H1 (cell line): ENCODE results near the gene SNX27. TPM values are rescaled to one million over a fixed set of nuclear protein-coding genes. Genes with fewer than 3 reads are reported as not detected.

Source experiments
- CTCF ChIA-PET: fragments of 300-600 bp; sonication (Branson Sonifier 250); formaldehyde crosslinking; loops from one replicate; lab custom pipeline; 2021; ENCODE audit not compliant: partially characterized antibody; lab: Charles Lee
- POLR2A ChIA-PET: fragments of 300-600 bp; sonication (Branson Sonifier 250); formaldehyde crosslinking; loops from one replicate; lab custom pipeline; 2021; ENCODE audit warnings: inconsistent platforms; ENCODE audit not compliant: partially characterized antibody; lab: Charles Lee
- DNase-seq, 2 experiments: peaks; one replicate each; pipeline versions ENCODE4 v3.0.0 to v3.0.0-alpha.2; 2010 to 2022; ENCODE audit warnings: low spot score in 2 of 2, low read depth in 1 of 2, mixed read lengths in 1 of 2
- FAIRE-seq: peaks from 2 replicates; lab custom pipeline; 2011; peaks lifted over from hg19 to GRCh38; lab: Jason Lieb, UNC
- H2AFZ ChIP-seq: 2 replicates; pipeline ENCODE4 v1.8.1; 2012; ENCODE audit warnings: low read length, inconsistent platforms
- H2AK5ac ChIP-seq: 2 replicates; pipeline ENCODE4 v1.6.1; 2013; ENCODE audit warnings: low read depth, low read length
- H2BK120ac ChIP-seq: replicated peaks from 2 replicates; pipeline ENCODE3; 2013; ENCODE audit warnings: low read depth, low read length, inconsistent platforms
- H2BK12ac ChIP-seq: 2 replicates; pipeline ENCODE4 v1.6.1; 2013; ENCODE audit warnings: low read depth, low read length
- H2BK15ac ChIP-seq: 2 replicates; pipeline ENCODE4 v1.6.1; 2013; ENCODE audit warnings: low read length
- H2BK20ac ChIP-seq: 2 replicates; pipeline ENCODE4 v1.6.1; 2013; ENCODE audit warnings: low read length
- H2BK5ac ChIP-seq: 2 replicates; pipeline ENCODE4 v1.6.1; 2013; ENCODE audit warnings: low read depth, low read length
- H3K14ac ChIP-seq: 2 replicates; pipeline ENCODE4 v1.6.1; 2013; ENCODE audit warnings: inconsistent platforms; ENCODE audit not compliant: insufficient read length
- H3K18ac ChIP-seq: 2 replicates; pipeline ENCODE4 v1.6.1; 2013; ENCODE audit warnings: low read length; ENCODE audit errors: extremely low read depth
- H3K23ac ChIP-seq: 2 replicates; pipeline ENCODE4 v1.6.1; 2013; ENCODE audit warnings: inconsistent platforms; ENCODE audit not compliant: insufficient read length
- H3K23me2 ChIP-seq: 2 replicates; pipeline ENCODE4 v1.6.1; 2013; ENCODE audit warnings: low read depth, low read length
- H3K27ac ChIP-seq: 2 replicates; pipeline ENCODE4 v1.6.1; 2011; ENCODE audit warnings: low read depth, low read length, inconsistent platforms
- H3K27me3 ChIP-seq, 4 experiments: replicated peaks in 1 of 4; 1 replicate in 1 of 4; 2 replicates in 3 of 4; pipeline versions ENCODE4 v1.6.1 to v1.8.1; 2011 to 2013; ENCODE audit warnings: low read length in 3 of 4, mild to moderate bottlenecking in 3 of 4, inconsistent platforms in 2 of 4, mixed read lengths in 2 of 4, moderate library complexity in 1 of 4; ENCODE audit not compliant: control insufficient read depth in 3 of 4, insufficient read depth in 3 of 4; ENCODE audit errors: extremely low read depth in 1 of 4
- H3K36me3 ChIP-seq, 4 experiments: 2 replicates each; pipeline versions ENCODE4 v1.6.1 to v1.8.1; 2011 to 2013; ENCODE audit warnings: mild to moderate bottlenecking in 4 of 4, low read length in 3 of 4, moderate library complexity in 2 of 4, control low read depth in 1 of 4, inconsistent platforms in 1 of 4; ENCODE audit not compliant: insufficient read depth in 4 of 4, control insufficient read depth in 2 of 4
- H3K4ac ChIP-seq: replicated peaks from 2 replicates; pipeline ENCODE3; 2013; ENCODE audit warnings: low read length, low read depth, mixed read lengths, inconsistent platforms; ENCODE audit not compliant: insufficient read length
- H3K4me1 ChIP-seq, 4 experiments: replicated peaks in 1 of 4; 1 replicate in 1 of 4; 2 replicates in 3 of 4; pipeline versions ENCODE4 v1.6.1 to v1.8.1; 2011 to 2013; ENCODE audit warnings: low read length in 3 of 4, inconsistent platforms in 2 of 4, mixed read lengths in 1 of 4; ENCODE audit not compliant: insufficient read depth in 4 of 4, control insufficient read depth in 3 of 4
- H3K4me2 ChIP-seq, 2 experiments: 2 replicates each; pipeline versions ENCODE4 v1.6.1 to v1.8.1; 2011 to 2013; ENCODE audit warnings: low read depth in 2 of 2, low read length in 2 of 2, control low read depth in 1 of 2, inconsistent platforms in 1 of 2, mild to moderate bottlenecking in 1 of 2; ENCODE audit not compliant: insufficient read depth in 1 of 2
- H3K4me3 ChIP-seq, 4 experiments: fragments of 200-600, 300-600 bp in 1 of 4; sonication (generic), shearing (Covaris generic), sonication (Bioruptor Twin) in 1 of 4; 2 replicates each; pipeline versions ENCODE4 v1.5.1 to v1.8.1; 2011 to 2016; ENCODE audit warnings: low read length in 4 of 4, low read depth in 3 of 4, control low read depth in 2 of 4, inconsistent platforms in 2 of 4, mild to moderate bottlenecking in 2 of 4, mixed read lengths in 1 of 4, moderate library complexity in 1 of 4; ENCODE audit not compliant: insufficient read depth in 2 of 4; ENCODE audit errors: extremely low read depth in 1 of 4
- H3K56ac ChIP-seq: replicated peaks from 2 replicates; pipeline ENCODE3; 2013; ENCODE audit warnings: low read depth, mild to moderate bottlenecking, mixed read lengths, low read length, inconsistent platforms; ENCODE audit not compliant: insufficient read length
- H3K79me1 ChIP-seq: 2 replicates; pipeline ENCODE4 v1.6.1; 2013; ENCODE audit warnings: low read depth, low read length, control low read depth
- H3K79me2 ChIP-seq, 2 experiments: 2 replicates each; pipeline versions ENCODE4 v1.6.1 to v1.8.1; 2012 to 2013; ENCODE audit warnings: low read length in 2 of 2, mild to moderate bottlenecking in 2 of 2, inconsistent platforms in 1 of 2; ENCODE audit not compliant: insufficient read depth in 2 of 2, control insufficient read depth in 1 of 2
- H3K9ac ChIP-seq, 4 experiments: replicated peaks in 1 of 4; 1 replicate in 1 of 4; 2 replicates in 3 of 4; pipeline versions ENCODE4 v1.6.1 to v1.8.1; 2011 to 2013; ENCODE audit warnings: low read depth in 3 of 4, low read length in 3 of 4, control low read depth in 2 of 4, mild to moderate bottlenecking in 2 of 4, moderate library complexity in 2 of 4, inconsistent platforms in 1 of 4; ENCODE audit errors: extremely low read depth in 1 of 4
- H3K9me3 ChIP-seq, 2 experiments: 2 replicates each; pipeline versions ENCODE4 v1.6.1 to v1.8.1; 2012 to 2013; ENCODE audit warnings: mild to moderate bottlenecking in 2 of 2, moderate library complexity in 2 of 2, control low read depth in 1 of 2, inconsistent platforms in 1 of 2, low read depth in 1 of 2, low read length in 1 of 2, mixed read lengths in 1 of 2; ENCODE audit not compliant: insufficient read depth in 2 of 2
- H4K20me1 ChIP-seq, 2 experiments: replicated peaks in 1 of 2; 2 replicates each; pipeline versions ENCODE3 to v1.8.1; 2011 to 2013; ENCODE audit warnings: inconsistent platforms in 2 of 2, low read length in 2 of 2, mild to moderate bottlenecking in 1 of 2; ENCODE audit not compliant: insufficient read depth in 2 of 2, control insufficient read depth in 1 of 2
- H4K5ac ChIP-seq: 2 replicates; pipeline ENCODE4 v1.6.1; 2013; ENCODE audit warnings: low read length, low read depth, mixed read lengths, inconsistent platforms; ENCODE audit not compliant: insufficient read length
- H4K8ac ChIP-seq: 2 replicates; pipeline ENCODE4 v1.8.0; 2013; ENCODE audit warnings: mild to moderate bottlenecking, moderate library complexity, low read length, inconsistent platforms; ENCODE audit not compliant: insufficient read depth; ENCODE audit errors: extremely low read depth
- H4K91ac ChIP-seq: replicated peaks from 2 replicates; pipeline ENCODE3; 2013; ENCODE audit warnings: low read length, mixed read lengths, inconsistent platforms; ENCODE audit not compliant: insufficient read length
- ATF2 ChIP-seq: IDR thresholded peaks from 2 replicates; pipeline ENCODE4 v1.6.1; 2012; ENCODE audit warnings: low read length, inconsistent platforms
- CEBPB ChIP-seq: IDR thresholded peaks from 2 replicates; pipeline ENCODE4 v1.6.1; 2012; ENCODE audit warnings: low read depth, low read length
- CTBP2 ChIP-seq: IDR thresholded peaks from 2 replicates; pipeline ENCODE4 v1.7.0; 2011; ENCODE audit warnings: borderline replicate concordance, mild to moderate bottlenecking, moderate library complexity, mixed read lengths, low read length; ENCODE audit not compliant: insufficient read depth, insufficient read length
- FOSL1 ChIP-seq: IDR thresholded peaks from 2 replicates; pipeline ENCODE4 v1.6.1; 2011; ENCODE audit warnings: mild to moderate bottlenecking, low read depth, low read length, moderate library complexity; ENCODE audit not compliant: insufficient read depth
- GABPA ChIP-seq: IDR thresholded peaks from 2 replicates; pipeline ENCODE4 v1.6.1; 2011; ENCODE audit warnings: mild to moderate bottlenecking, low read length, moderate library complexity, borderline replicate concordance; ENCODE audit not compliant: insufficient read depth
- HDAC6 ChIP-seq: IDR thresholded peaks from one replicate; pipeline ENCODE4 v1.7.1; 2012; ENCODE audit warnings: low read depth, mild to moderate bottlenecking, inconsistent platforms, low read length, moderate library complexity
- JUN ChIP-seq: IDR thresholded peaks from 2 replicates; pipeline ENCODE4 v1.6.1; 2011; ENCODE audit warnings: low read depth, mild to moderate bottlenecking, improper control_type of control experiment, low read length
- KDM4A ChIP-seq: IDR thresholded peaks from one replicate; pipeline ENCODE4 v1.7.1; 2012; ENCODE audit warnings: low read depth, mild to moderate bottlenecking, moderate library complexity, low read length, inconsistent platforms; ENCODE audit not compliant: severe bottlenecking
- NANOG ChIP-seq: IDR thresholded peaks from 2 replicates; pipeline ENCODE4 v1.6.1; 2011; ENCODE audit warnings: low read length, low read depth, mild to moderate bottlenecking, inconsistent platforms; ENCODE audit not compliant: insufficient read depth, poor library complexity, severe bottlenecking
- RBBP5 ChIP-seq: IDR thresholded peaks from 2 replicates; pipeline ENCODE4 v1.7.1; 2012; ENCODE audit warnings: low read depth, mild to moderate bottlenecking, inconsistent platforms, low read length, moderate library complexity, borderline replicate concordance
- RXRA ChIP-seq: IDR thresholded peaks from 2 replicates; pipeline ENCODE4 v1.6.1; 2011; ENCODE audit warnings: low read depth, mild to moderate bottlenecking, low read length, moderate library complexity; ENCODE audit not compliant: insufficient read depth
- ZNF274 ChIP-seq: IDR thresholded peaks from 2 replicates; pipeline ENCODE4 v1.7.0; 2012; ENCODE audit warnings: low read length, borderline replicate concordance; ENCODE audit errors: extremely low read depth
- WGBS, 2 experiments: shearing (Covaris generic) in 1 of 2; methylation state at CpG; one replicate each; pipeline versions ENCODE4 v1.1.6 to v1.1.7; 2013 to 2015; ENCODE audit warnings: low lambda C conversion rate in 2 of 2, mixed read lengths in 2 of 2, inconsistent platforms in 1 of 2, low coverage in 1 of 2, missing lambda C conversion rate in 1 of 2; ENCODE audit not compliant: insufficient replicate concordance in 2 of 2, insufficient coverage in 1 of 2, insufficient read length in 1 of 2; ENCODE audit errors: extremely low coverage in 1 of 2, missing lambda C conversion rate in 1 of 2; 5-methylcytosine and 5-hydroxymethylcytosine counted together
- polyA plus RNA-seq, 7 experiments: library from polyadenylated mRNA; depleted of rRNA in 3 of 7; stranded (reverse) in 5 of 7; unstranded in 2 of 7; fragments of >200 nt in 5 of 7; fragments of 200-250 nt in 2 of 7; gene quantifications; 1 replicate in 5 of 7; 2 replicates in 1 of 7; 4 replicates in 1 of 7; pipeline versions ENCODE4 v1.2.1 to v1.2.3, GENCODE V29; 2011 to 2013; ENCODE audit warnings: missing spikeins in 2 of 7, mixed read lengths in 2 of 7
- total RNA-seq: library from RNA; stranded (reverse); fragmentation: NEBNext Ultra II Directional; extraction: Animal tissue kit (Norgen Biotek cat#: 25700); gene quantifications from 2 replicates; pipeline ENCODE4 v1.2.1, GENCODE V29; 2021

The SNX27 gene
- total and polyA plus RNA-seq, 2 of the 8 experiments (the other 6 are each of a cell fraction or from before 2014, with no cell fraction given) = 23.4 to 65.4 TPM

DNA sequence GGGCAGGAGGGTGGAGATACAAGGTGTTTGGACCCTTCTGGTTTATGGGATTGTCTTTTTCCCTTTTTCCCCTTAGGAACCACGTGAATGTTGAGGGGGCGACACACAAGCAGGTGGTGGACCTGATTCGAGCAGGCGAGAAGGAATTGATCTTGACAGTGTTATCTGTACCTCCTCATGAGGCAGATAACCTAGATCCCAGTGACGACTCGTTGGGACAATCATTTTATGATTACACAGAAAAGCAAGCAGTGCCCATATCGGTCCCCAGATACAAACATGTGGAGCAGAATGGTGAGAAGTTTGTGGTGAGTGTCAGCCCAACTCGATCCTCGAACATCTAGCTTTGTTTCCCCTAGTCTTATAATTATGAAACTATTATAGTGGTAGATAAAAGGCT lies 27.0 kb downstream of the SNX27 start:
- Histone ChIP-seq H3K23me2 (no peaks in the 10 kb centered on the region), H3K9me3 (no peaks in the 10 kb centered on the region), H3K14ac (no peak overlapping the region), H3K18ac (no peak overlapping the region), H3K4me3 (no peak overlapping the region), H2BK15ac (no peak overlapping the region), H2BK120ac (no peak overlapping the region), H4K8ac (no peak overlapping the region), H4K5ac (no peak overlapping the region), H2AFZ (no peak overlapping the region), H3K56ac (no peak overlapping the region), H2BK20ac (no peak overlapping the region), H3K27ac (no peak overlapping the region), H3K79me2 (peaks cover 0 to 41% of the 10 kb centered on the region in 2 experiments; a peak in 2 of 4 replicates), H3K36me3 (no peaks in the 10 kb centered on the region), H3K4ac (no peak overlapping the region), H3K4me1 (no peaks in the 10 kb centered on the region; a peak in 1 of 7 replicates), H3K27me3 (no peaks in the 10 kb centered on the region), H3K9ac (no peak overlapping the region), H2BK12ac (no peak overlapping the region), H4K91ac (no peak overlapping the region), H2BK5ac (no peak overlapping the region), H2AK5ac (no peak overlapping the region), H3K79me1 (no peaks in the 10 kb centered on the region), H3K23ac (no peak overlapping the region), H4K20me1 (peaks cover 2% of the 10 kb centered on the region in 2 experiments), H3K4me2 (no peak overlapping the region)
- WGBS, 2 experiments = 96% methylated on average over 9 of the region's 9 CpGs; no CpG with 5 or more reads in 1 of the 2 experiments
- ChIA-PET POLR2A (interaction anchor here (1.4 kb wide), 1 partner anchor 19 kb away, joined by 3 read pairs; no protein-coding TSS in a partner anchor), CTCF (interaction anchor here (0.6 kb wide), 1 partner anchor 19 kb away, joined by 4 read pairs; no protein-coding TSS in a partner anchor)
- FAIRE-seq (no peak), DNase-seq (no peak)
- TF ChIP-seq JUN (no peak), GABPA (no peak), RBBP5 (no peak), ATF2 (no peak), NANOG (no peak), FOSL1 (no peak), CTBP2 (no peak), ZNF274 (no peak), KDM4A (no peak), RXRA (no peak), CEBPB (no peak), HDAC6 (no peak)
